ENCODE data around the gene TCF3.
"Not testable (repeated sequence)": the region's sequence is repeated elsewhere in the genome, so short reads cannot be mapped to it uniquely, and the experiment has no call there.

TCF3 gene

DNA sequence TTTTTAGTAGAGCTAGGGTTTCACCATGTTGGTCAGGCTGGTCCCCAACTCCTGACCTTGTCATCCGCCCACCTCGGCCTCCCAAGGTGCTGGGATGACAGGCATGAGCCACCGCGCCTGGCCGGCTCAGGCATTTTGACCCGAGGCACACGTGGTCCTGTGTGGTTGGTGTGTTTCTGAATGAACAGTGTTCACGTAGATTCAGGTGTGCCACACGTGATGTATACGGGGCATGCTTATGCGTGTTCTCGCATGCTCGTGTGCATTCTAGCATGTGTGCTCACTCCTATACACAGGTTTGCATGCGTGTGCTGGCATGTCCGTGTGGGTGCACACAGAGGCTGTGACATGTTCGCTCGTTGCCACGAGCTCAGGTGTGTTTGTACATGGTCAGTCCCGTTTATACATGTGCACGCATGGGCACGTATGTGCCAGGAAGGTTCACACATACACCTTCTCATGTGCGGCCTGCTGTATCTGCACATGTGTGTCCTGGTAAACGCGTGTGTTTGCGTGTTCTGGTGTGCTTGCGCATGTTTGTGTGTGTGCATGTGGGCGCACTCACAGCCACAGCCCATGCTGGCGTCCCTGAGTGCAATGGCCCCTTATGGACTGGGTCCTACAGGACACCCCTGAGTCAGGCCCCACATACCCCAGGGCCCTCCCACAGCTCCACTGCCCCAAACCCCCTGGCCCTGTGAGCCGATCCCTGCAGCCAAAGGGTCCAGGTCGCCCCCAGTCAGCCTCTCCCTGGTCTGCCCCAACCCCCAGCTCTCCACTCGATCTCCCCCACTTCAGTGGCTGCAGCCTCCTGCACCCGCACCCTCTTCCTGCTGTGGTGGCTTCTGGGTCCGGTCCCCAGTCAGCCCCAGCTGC is 20.6 kb upstream of the TCF3 start:
- DNase-seq (ENCODE audit: low spot score) = no peak

DNA sequence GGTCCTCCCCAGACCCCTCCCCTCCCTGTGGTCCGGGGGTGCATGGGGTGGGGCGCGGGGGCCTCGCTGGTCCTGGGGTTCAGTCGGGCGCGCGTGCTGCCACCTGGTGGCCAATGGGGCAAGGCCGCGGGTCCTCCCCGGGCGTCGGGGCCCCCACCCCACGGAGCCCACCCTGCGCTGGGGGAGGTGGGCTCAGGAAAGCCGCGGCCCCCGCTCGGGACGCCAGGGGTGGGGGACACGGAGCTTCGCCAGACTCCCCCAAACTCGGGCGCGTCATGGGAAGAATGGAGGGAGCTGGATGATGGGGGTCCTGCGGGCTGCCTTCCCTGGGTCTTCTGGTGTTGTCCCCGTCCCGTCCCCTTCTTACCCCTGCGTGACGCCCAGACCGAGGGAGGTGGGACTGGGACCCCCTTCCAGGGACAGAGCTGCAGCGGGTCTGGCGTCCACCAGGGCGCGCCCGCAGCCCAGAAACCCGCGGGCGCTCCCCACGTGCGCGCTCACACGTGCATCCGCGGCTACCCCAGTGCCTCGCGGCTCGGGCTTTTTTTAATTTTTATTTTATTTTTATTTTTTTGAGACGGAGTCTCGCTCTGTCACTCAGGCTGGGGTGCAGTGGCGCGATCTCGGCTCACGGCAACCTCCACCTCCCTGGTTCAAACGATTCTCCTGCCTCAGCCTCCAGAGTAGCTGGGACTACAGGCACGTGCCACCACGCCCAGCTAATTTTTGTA is 19.8 kb upstream of the TCF3 start:
- DNase-seq (ENCODE audit: low spot score) = peak; percentile 70

DNA sequence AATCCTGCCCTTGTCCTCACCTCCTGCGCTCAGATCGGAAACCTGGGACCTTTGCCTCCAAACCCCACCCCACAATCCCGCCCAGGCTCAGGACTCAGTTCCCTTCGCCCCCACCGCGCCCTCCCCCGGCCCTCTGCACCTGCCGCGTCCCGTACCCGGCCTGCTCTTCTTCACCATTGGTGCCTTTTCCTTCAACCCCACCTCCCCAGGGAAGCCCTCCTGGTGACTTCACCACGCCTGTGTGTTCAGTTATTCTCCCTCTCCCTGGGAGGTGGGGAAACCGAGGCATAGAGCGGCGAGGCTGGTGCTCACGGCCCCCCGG is 19.3 kb upstream of the TCF3 start:
- DNase-seq (ENCODE audit: low spot score) = peak; percentile 59

DNA sequence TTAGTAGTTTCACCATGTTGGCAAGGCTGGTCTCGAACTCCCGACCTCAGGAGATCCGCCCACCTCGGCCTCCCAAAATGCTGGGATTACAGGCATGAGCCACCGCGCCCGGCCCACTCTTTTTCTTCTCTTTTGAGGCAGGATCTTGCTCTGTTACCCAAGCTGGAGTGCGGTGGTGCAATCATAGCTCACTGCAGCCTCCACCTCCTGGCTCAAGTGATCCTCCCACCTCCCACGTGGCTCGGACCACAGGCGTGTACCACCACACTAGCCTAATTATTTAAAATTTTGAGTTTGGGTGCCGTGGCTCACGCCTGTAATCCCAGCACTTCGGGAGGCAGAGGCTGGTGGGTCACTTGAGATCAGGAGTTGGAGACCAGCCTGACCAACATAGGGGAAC is 18.3 kb upstream of the TCF3 start:
- DNase-seq (ENCODE audit: low spot score) = not testable (repeated sequence)

DNA sequence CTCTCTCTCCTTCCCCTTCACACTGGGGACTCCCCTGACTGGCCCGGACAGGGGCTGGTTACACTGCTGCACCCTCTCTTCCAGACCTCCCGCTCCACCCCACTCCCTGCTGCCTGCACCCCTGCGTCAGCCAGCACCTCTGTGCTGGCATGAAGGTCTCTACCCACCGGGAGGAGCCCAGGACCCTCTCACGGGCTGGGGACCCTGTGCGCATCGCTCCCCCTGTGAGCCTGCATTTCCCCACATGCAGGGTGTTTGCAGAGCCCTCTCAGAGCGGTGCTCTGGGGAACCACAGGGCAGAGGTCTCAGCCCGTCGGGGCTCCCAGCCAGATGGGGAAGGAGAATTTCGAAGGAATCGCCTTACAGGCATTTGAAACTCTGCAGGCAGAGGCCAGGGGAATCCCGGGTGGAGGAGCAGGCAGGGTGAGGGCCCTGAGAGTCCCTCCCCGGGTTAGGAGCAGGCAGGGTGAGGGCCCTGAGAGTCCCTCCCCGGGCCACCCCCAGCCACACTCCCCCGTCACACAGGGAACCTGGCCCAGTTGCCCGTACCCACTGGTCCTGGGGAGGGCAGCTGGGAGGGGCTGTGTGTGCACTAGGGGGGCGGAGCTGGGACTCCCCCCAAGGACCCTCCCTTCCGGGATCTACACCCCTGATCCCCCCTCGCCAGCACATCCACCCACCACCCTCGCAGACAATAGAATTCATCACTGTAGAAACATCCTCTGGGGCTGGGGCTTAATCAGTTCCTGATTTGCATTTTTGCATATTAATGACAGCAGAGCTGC is 16.3 kb upstream of the TCF3 start:
- DNase-seq (ENCODE audit: low spot score) = peak; percentile 78

DNA sequence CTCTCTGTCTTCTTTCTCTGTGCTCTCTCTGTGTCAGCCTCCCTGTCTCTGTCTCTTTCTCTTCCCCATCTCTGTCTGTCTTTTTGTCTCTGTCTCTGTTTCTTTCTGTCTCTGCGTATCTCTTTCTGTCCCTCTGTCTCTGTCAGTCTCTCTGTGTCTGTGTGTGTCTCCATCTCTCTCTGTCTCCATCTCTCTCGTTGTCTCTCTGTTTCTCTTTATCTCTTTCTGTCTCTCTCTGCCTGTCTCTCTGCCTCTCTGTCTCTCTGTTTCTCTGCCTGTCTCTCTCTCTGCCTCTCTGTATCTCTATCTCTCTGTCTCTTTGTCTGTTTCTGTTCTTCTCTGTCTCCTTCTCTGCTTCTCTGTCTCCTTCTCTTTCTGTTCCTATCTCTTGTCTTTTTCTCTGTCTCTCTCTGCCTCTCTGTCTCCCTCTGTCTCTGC is 15.7 kb upstream of the TCF3 start:
- DNase-seq (ENCODE audit: low spot score) = no peak

DNA sequence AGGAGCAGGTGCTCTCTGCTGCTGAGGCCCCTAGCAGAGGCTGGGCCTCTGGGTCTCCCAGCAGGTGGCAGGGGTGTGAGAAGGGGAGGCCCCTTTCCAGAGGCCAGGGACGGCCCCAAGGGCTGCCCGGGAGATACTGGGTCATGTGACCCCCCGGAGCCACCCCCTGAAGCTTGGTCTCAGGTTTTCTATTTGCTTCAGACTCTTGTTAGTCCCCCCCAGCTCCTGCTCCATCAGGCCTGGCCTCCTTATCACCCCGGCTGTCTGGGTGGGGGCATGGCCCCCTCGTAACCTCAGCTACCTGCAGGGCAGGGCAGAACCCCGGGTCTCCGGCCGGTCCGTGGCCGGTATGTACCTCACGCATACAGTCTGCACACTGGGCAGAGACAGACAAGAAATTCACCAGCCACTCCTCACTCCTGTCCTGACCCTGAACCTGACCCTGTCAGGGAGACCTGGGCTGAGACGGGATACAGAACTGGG is 13.2 kb upstream of the TCF3 start:
- DNase-seq (ENCODE audit: low spot score) = no peak

DNA sequence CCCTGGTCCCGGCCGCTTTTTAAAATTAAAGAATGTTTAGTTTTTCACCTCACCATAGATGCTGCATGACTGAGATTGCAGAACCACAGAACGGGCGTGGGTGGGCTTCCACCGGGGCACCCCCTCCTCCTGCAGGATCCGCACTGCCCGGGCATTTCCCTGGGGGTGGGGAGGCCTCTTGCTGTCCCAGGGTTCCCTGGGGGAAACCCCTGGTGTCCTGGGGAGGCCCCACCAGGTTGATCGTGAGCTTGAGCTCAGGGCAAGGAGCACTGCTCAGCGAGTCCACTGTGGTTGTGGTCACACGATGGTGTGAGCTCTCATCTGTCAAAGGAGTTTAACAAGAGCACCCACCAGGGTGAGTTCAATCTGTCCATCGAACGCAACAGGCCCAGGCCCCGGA is 11.4 kb upstream of the TCF3 start:
- DNase-seq (ENCODE audit: low spot score) = no peak

DNA sequence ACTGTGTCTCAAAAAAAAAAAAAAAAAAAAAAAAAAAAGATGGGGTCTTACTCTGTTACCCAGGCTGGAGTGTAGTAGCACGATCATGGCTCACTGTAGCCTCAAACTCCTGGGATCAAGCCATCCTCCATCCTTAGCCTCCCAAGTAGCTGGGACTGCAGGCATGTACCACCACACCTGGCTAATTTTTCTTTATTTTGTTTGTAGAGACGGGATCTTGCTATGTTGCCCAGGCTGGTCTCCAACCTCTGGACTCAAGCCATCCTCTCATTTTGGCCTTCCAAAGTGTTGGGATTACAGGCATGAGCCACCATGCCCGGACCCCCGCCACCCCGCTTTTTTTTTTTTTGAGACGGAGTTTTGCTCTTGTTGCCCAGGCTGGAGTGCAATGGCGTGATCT is 10.8 kb upstream of the TCF3 start:
- not testable (repeated sequence) for DNase-seq (ENCODE audit: low spot score)

DNA sequence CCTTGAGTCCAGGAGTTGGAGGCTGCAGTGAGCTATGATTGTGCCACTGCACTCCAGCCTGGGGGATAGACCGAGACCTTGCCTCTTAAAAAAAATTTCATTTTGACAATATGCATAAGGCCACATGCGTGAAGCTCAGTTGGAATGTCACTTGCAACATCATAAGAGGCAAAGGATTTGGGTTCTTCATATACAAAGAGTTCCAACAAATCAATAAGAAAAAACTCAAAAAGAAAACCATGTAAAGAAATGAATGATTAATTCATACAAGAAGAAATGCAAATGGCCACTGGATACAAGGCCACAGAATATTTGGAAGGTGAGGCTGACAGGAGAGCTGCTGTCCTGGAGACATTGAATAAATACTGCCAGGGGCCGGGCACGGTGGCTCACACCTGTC is 9.6 kb upstream of the TCF3 start:
- no peak for DNase-seq (ENCODE audit: low spot score)

DNA sequence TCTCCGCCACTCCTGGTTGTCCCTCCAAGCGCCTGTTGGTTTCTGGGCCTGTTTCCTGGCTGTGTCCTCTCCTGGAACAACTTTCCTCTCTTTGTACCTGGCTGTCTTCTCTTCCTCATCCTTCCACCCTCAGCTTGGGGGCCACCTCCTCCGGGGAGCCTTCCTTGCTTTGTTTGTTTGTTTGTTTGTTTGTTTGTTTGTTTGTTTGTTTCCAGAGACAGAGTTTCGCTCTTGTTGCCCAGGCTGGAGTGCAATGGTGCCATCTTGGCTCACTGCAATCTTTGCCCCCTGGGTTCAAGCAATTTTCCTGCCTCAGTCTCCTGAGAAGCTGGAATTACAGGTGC is 6.6 kb upstream of the TCF3 start:
- DNase-seq (ENCODE audit: low spot score) = no peak

DNA sequence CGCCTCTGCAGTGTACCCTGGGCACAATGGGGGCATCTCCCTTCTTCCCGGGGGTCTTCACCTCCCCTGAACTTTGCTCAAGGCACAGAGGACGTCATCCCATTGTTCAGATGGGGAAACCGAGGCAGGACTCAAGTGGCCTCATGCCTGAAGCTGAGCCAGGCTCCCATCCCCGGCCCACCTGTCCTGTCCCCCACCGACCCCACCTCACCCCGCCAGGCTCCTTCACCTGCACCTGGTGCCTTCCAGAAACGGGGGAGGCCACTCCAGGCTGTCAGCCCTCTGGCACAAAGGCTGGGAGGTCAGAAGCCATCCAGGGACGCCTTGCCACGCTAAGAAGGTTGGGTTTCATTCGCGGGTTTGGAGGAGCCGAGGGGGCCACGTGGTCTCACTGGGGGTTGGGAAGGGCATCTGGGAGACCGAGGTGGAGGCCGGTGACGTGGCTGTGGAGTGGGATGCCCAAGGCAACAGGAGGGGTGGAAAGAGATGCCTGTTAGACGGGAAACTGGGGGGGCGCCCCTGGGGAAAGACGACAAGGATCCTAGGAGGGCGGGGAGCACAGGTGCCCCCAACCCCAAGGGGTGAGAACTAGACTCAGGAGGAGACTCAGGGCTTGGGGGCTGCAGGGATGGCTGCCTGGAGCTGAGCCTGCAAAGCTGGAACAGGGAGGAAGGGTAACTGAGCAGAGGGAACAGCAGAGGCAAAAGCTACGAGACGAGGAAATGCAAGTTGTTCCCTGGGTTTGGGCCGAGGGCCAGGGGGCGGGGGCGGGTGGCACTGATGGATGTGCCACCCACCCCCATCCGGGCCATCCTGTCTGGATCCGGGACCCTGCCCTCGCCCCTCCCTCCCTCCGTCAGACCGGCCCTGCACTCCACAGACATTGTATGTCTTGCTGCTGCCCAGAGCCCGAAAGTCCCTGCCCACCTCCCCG is 6.0 kb upstream of the TCF3 start:
- no peak for DNase-seq (ENCODE audit: low spot score)

DNA sequence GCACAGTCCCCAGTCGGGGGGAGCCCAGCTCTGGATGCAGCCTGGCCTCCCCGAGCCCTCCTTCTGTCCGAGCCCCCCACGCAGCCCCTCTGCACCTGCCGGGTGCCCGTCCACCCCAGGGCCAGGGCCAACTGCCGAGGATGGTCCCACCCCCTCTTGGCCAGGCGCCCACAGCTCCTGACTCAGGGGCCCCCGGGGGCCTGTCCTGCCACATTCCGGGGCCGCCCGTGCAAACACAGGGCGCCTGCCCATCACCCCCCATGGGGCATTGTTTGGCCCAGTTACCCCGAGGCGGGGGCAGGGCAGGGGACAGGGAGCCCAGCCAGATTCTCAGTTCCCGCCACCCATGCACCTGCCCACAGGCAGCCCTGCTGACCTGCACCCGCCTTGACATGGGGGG is 5.3 kb upstream of the TCF3 start:
- no peak for DNase-seq (ENCODE audit: low spot score)

DNA sequence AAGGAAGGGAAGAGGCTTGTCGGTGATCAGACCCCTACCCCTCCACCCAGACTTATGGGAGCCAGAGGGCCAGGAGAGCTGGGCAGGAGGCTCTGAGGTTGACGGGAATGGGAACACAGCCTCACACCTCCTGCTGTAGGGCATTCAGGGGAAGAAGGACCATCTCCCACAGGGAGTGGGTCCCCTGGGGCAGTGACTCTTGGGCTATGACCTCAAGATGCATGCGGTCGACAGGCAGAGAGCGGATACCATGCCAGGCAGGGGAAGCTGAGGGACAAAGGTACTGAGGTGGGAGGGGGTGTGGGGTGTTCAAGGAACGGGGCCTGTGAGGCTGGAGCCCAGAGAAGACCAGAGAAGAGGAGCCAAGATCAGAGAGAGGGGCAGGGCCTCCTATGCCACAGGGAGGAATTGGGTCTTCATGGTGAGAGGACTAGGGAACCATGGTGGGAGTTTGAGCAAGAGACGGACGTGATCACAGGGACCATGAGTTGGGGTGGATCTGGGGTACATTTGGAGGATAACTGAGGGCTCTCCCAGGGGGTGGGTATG is 4.6 kb upstream of the TCF3 start:
- no peak for DNase-seq (ENCODE audit: low spot score)

DNA sequence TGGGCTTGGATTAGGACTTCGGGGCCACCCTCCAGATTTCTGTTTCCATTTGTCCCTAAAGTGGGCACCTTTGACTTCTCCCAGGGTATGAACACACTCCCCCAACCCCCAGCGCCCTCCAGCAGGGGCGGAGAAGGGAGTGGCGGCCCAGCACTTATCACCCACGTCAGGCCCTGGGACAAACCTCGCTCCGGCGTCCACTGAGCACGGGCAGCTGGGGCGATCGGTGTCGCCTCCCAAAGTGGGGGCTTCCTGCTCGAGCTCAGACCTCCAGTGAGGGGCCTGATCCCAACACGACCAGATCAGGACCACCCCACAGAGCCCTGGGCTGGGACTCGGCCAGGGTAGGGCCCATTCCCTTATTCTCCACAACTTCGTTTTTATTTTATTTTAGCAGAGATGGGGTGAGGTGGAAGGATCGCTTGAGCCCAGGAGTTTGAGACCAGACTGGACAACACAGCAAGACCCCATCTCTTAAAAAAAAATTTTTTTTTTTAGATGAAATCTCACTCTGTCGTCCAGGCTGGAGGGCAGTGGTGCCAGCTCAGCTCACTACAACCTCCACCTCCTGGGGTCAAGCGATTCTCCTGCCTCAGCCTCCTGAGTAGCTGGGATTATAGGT is 3.7 kb upstream of the TCF3 start:
- DNase-seq (ENCODE audit: low spot score) = no peak

DNA sequence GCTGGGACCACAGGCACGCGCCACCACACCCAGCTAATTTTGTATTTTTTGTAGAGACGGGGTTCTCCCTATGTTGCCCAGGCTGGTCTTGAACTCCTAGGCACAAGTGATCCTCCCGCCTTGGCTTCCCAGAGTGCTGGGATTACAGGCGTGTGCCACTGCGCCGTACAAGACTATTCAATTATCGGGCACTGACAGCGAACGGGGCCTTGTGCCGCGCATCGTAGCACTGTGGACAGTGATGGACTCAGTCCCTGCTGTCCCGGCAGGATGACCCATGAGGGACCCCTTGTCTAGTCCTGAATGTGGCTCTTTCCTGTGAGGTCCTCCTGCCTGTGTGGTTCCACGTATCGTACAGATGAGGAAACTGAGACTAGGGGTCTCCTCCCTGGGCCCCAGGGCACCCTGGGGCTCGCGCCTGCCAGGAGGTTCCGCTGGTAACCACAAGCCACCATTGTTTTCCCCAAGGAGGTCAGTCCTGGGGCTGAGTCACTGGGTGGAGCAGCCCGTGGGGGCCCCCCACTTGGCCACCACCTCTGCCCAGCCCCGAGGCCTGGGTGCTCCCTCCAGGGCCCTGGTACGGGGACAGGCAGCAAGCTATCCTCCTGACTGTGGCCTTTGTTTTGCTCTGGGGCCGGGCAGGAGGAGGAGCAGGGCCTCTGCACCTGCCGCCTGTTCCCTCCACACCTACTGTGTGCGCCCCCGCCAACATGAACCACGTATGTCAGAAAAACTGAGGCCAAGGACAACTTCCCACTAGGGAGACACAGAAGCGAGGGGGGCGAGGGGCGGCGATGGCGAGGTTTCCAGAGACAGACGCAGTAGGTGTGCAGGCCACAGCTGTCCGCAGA is 2.9 kb upstream of the TCF3 start:
- no peak for DNase-seq (ENCODE audit: low spot score)

DNA sequence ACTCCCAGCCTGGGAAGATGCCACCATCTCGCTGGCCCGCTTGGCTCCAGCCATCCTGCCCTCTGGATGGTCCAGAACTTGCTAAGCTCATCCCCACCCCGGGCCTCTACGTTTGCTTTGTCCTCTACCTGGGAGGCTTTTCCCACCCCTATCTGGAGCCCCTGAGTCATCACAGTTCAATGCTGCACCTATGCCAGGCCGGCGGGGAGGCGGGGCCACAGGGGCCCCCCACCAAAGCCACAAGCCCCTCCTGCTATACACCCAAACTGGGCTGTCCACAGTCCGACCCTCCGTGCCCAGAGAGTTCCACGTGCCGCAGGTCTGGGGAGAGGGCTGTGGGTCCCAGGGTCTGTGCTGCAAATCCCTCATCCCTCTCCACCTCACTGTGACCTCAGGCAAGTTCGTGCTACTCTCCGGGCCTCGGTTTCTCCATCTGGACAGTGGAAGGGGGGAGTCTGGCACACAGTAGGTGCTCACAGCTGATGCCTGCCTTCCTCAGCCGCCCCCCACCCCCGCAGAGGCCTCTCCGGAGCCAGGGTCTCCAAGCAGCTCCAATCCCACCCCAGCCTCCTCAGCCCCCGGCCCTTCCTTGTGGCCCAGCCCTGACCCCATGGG is 1.9 kb upstream of the TCF3 start:
- DNase-seq (ENCODE audit: low spot score) = no peak

DNA sequence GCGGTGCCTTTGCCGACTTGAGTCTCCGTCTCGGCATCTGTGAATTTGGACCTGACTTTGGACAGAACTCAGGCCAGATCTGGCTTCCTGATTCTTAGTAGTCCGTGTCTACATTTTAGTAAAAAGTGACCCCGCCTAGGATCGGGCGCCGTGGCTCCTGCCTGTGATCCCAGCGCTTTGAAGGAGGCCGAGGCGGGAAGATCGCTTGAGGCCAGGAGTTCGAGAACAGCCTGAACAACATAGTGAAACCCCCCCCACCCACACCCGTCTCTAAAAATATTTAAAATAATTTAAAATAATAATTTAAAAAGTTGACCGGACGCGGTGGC is 849 bp upstream of the TCF3 start:
- no peak for DNase-seq (ENCODE audit: low spot score)

DNA sequence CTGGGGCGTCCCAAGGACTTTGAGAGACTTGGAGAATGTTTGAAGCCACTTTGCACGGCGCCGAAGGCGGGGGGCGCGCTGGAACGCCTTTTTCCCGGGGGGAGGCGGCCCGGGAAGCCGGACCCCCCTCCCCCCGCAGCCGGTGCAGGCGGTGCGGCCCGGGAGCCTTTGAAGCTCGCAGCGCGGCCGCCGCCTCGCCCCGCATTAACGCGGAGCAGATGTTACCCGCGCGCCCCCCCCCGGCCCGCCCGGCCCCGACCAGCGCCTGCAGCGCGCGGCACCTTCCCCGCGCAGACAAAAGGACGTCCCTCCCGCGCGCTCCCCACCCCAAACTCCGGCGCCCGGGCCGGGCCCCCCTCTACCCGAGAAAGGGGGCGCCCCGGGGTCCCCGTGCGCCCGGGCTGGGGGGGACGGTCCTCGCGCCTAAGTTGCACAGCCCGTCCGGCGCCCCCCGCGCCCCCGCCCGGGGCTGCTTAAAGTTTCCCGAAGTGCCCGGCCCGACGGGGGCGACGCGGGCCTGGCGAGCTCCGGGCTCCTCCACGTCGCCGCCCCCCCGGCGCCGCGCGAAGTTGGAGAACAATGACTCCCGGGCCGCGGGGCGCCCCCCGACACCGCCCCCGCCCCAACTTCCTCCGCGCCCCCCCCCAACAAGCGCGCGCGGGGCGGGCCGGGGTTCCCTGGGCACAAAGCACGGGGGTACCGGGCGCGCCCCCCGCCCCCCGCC is 685 bp downstream of the TCF3 start:
- DNase-seq (ENCODE audit: low spot score) = peak; percentile 59
